HG02798 (cell line): ENCODE data around the gene PCDH15.
"Not testable (repeated sequence)": the region's sequence is repeated elsewhere in the genome, so short reads cannot be mapped to it uniquely, and the experiment has no call there.

Experiments
- ATAC-seq: cut with Tn5 transposase; IDR thresholded peaks from one replicate; pipeline ENCODE4 v1.9.1; 2021; ENCODE audit warnings: mild to moderate bottlenecking; ENCODE audit not compliant: unreplicated experiment, poor library complexity

The PCDH15 gene

DNA sequence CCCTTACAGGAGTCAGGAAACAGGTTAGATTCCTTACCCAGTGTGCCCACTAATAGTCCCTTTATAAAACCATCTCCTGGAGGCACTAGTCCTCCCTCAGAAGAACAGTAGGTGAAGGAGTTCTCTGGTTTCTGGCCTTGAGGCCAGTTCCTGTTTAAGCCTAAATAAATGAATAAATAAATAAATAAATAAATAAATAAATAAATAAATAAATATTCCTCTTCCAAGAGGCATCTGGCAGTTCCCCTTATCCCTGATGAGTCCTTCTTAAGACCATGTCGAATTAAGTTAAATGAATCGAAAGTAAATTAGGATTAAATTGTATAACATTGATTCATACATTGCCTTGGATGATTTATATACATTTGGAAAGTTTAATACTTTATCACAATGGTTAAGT is 223.3 kb downstream of the PCDH15 start:
- ATAC-seq: no peak

DNA sequence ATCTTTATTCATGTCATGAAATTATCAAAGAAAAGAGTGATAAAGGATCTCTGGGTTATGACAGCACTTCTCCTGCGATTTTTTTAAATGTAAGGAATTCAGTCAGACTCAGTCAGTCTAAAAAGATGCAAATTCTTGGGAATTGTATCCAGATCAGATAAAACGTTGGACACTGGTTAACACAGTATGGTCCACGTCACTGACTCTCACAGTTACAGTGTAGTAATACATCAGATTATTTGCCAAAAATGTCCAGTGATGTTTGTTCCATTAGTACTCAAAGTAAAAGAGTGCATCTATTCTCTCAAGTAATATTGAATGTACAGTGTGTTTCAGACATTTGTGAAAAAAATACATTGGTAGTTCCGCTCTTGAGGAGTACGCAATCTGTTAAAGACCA is 224.5 kb downstream of the PCDH15 start:
- ATAC-seq: no peak

DNA sequence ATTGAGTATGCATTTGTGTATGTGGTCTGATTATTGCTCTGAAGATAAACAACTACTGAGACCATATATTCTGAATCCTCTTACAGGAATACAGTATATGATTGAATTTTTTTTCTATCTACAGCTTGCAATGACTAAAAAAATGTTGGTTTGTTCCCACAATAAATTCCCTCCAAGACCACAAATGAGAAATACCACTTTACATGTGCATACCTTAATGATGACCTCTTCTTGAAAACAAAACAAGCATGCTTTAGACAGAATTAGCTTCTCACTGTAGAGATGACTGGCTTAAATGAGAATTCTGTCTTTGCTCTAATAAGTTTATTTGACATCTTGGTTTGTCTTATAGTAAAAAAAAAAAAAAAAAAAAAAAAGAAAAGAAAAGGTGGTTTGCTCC is 241.5 kb downstream of the PCDH15 start:
- ATAC-seq: no peak

DNA sequence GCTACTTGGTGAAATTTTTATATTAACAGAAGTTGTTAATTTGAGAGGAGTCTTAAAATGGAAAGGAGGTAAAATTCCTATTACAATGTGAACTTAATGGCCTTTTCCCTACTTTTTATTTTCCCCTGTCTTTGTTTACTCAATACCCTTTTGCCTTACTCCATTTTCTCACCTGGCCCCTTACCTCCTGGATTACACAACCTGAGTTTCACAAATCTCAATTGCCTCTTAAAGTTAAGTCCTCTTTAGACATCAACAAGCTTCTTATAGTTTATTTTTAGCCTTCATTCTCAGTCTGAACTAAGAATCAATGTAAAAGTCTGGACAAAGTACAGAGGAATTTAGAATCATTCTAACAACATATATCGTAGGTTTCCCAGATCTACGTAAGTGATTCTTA is 247.0 kb downstream of the PCDH15 start:
- ATAC-seq: no peak

DNA sequence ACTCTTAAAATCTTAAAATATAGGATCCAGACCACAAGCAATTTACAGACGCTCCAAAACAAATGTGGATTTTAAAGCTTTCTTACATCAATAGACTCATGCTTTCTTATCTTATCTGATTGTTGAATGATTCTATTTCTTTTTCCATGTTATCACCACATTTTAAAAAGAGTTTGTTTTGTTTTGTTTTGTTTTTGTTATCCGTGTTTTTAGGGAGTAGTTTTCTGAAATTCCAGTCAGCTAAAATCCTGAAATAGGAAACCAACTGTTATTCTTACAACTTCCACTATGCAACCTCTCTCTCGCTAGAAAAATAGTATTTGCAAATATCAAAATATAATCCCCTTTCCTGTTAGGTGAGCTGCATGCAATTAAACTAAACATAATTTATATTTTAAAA is 251.0 kb downstream of the PCDH15 start:
- no peak for ATAC-seq

DNA sequence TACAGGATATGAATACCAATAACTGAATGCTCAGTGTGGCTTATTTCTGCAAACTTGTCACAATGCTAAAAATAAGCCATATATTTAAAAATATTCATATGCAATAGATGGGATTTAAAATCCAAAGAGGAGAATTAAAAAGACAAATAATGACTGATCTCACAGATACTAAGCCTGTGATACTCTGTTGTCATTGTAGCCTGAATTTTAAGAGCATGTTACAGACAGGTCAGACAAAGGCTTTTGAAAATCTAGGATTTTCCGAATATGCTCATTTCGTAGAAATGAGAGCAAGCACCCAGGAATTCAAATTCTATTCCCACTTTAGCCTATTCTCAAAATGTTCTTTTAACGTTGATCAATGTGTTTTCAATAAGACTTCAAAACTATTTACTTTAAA is 269.7 kb downstream of the PCDH15 start:
- no peak for ATAC-seq

DNA sequence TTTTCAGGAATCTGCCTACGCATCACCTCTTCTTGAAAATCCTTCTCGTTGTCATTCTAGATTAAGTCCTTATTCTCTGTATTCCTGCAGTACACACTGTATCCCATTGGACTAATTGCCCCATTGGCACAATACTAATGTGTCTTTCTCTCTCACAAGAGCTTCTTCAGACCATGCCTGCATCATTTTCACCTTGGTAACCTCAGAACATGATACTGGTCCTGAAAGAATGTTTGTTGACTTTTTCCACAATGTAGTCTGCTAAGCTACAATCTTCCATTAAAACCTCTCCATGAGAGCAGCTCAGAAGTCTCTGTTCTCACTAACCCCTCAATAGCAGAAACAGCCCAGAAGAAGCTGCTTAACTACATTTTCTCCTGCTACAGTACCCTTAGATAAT is 270.7 kb downstream of the PCDH15 start:
- no peak for ATAC-seq

DNA sequence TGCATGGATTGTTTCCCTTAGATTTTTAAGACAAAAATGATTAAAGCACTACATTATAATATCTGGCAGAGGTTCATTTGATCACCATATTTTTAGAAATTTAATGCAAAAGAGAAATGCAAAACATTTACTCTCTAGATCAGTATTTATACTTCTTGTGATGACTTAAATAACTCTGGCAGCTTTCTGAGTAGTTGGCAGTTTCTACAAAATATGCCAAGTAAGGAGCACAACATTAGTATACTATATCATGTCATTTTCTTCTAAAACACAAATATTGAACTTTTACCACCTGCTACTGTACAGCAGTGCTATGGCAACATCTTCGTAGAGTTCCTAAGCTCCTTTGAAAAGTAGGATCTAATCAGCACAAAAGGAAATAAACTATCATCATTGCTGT is 275.2 kb downstream of the PCDH15 start:
- no peak for ATAC-seq

DNA sequence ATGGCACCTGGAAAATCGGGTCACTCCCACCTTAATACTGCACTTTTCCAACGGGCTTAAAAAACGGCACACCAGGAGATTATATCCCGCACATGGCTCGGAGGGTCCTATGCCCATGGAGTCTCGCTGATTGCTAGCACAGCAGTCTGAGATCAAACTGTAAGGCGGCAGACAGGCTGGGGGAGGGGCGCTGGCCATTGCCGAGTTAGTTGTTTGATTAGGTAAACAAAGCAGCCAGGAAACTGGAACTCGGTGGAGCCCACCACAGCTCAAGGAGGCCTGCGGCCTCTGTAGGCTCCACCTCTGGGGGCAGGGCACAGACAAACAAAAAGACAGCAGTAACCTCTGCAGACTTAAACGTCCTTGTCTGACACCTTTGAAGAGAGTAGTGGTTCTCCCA is 285.8 kb downstream of the PCDH15 start:
- ATAC-seq: not testable (repeated sequence)

DNA sequence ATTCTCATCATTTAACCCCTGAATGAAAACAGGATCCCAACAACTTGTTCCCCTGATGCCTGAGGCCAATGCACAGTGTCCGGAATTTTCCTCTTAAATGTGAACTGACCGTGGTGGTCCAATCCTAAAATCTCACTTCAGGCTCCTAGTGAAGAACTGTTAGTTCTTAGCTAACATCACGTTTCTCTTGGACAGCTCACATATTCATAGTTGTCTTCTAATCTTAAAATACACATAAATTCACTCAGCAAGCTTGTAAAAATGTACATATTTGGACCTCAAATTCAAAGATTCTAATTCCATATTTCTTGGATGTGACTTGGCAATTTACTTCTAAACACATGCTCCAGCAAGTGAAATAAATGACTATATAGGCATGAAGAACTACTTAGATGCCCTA is 297.2 kb downstream of the PCDH15 start:
- ATAC-seq: no peak

DNA sequence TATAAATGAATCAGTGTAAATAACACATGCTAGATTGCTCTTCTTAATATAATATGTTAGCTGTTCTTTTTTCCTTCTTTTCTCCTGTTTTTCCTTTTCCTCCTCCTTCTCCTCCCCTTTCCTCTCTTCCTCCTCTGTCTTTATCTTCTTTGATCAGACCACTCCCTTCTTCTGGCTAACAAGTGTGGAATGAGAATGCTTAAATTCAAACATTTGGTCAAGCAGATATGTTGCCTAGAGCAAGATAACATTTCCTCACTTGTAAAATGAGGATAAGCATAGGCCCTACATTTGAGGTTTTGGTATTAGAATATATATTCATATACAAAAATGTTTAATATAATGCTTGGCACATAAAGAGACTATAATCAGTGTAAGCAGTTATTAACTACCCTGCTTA is 299.1 kb downstream of the PCDH15 start:
- ATAC-seq: no peak

DNA sequence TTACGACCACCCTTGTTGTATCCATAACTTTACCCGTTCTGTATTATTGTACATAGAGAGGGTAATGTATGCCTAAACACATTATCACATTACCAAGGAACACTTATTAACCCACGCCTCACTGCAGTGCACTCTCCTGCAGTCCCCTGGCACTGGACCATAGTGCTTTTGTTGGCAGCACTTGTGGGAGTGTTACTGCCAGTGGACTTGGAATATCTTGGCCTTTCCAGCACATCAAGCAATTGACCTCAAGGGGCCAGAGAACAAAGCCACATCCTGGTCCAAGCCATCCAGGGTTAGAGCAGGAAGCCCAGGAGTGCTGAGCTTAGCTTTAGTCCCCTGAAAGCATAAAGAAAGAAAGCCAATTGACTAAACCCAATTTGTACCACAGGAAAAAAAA is 304.2 kb downstream of the PCDH15 start:
- ATAC-seq: no peak

DNA sequence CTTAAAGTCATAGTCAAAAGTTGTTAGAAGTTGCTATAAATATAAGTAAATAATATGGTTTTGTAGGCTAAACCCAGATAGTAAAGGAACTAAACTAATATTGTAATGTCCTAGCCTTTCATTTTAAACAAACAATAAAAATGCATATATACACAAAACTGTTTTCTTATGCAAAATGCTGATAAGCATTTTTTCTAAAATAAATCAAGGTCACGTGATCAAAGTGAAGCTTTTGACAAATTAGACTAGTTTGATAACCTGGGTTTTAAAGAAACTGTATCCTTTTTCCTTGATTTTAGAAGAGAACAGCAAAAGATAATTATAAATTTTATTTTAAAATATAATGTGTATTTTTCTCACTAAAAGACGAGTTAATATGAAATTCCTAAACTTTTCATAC is 313.3 kb downstream of the PCDH15 start:
- ATAC-seq: no peak

DNA sequence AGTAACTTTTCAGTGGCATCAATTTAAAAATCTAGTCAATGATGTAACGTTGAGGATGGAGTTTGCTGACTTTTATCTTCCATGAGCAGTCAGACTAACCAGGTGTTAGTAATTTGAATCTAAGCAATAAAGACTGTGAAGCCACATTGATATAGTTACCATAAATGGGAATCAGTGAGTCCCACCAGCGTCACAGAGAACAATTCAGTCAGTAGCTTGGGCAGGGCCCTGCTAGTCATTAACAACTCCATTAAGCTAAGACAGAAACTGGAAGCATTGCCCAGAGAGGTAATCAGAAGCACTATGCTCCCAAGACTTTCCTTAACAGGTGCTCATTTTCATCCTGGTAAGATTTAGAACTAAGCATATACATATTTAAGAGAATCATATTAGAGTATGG is 315.1 kb downstream of the PCDH15 start:
- ATAC-seq: no peak

DNA sequence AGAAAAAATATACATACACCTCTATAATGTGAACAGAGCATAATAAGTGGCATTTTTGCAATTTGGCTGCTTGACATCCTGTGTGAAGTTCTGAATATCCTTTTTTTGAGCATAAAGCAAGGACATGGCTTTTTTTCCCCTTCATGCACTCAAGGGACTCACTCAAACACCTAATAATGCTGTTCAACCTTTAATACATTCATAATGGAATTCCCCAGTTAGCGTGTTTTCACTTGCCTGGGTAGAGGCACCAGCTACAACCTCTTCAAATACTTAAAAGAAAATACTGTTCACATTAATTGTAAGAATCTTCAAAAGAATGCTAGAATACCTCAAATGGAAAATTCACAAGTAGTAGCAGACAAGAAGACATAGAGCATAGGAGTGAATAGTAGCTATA is 316.8 kb downstream of the PCDH15 start:
- no peak for ATAC-seq

DNA sequence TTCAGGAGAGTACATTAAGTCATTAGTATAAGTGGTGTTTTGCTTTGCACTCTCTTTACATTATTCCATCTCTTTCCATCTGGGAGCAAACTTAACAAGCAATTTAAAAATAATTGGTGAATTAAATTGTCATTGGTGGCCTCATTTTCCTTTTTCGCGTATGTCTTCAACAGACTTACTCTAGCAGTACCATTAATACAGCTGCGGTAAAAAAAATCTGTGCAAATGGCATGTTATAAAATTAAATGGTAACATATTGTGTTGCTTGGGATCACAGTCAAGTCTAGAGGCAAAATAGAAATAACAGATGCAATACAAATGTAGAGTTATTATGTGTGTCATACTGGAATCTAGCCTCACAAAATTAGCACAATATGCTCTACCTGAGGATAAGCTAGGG is 322.4 kb downstream of the PCDH15 start:
- ATAC-seq: no peak

DNA sequence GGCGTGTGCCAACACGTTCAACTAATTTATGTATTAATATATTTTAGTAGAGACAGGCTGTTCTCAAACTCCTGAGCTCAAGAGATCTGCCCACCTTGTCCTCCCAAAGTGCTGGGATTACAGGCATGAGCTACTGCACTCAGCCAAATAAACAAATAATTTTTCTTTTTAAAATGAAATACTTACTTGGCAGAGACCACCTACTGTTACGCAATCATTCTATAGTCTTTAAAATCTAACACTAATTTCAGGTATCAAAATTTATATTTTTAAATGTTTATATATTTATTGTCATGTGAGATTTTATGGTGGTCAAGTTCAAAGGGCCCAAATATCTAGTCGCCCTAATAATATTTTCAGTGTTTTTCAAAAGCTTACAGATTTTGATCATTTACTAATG is 323.3 kb downstream of the PCDH15 start:
- no peak for ATAC-seq

DNA sequence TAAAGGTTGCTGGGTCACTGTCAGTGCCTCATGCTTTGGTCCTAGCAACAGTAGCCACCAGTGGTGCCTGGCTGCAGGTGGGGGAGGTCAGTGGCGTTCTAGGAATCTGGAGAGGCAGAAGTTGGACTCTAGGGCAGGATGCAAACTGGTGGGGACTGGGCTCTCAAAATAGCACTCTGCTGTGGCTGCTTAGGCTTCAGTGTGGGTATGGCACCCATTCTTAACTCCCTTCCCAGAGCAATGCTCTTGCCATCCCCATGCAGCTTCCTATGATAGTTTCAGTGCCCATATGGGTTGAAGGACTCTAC is 330.8 kb downstream of the PCDH15 start:
- no peak for ATAC-seq

DNA sequence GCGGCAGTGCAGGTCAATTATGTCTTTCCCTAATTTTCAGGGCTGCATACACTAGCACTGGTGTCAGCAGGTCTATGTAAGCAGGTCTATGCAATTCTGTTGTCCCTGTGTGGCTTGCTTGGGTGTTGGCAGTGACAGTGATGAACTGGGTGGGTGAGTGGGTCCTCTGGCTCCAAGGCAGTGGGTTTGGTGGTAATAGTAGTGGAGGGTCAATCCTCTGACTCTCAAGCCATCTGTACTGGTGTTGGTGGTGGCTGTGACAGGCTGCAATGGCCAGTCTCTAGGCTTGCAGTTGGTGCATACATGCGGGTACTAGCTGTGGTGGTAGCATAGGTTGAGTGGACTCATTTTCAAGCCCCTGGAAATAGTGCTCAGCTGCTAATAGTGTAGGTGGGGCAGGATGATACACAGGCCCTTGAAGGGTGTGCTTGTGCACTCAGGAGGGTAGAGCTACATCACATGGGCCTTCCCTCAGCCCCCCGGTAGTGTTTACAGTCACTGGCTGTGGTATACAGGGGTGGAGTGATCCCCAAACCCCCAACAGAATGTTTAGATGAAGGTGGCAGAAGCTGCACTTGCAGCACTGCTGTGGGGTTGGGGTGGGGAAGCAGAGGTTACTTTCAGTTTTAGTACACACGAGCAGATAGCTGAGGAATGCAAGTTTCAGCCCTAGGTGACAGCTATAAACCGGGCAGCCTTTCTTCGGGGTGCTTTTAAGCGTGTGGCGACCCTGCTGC is 331.3 kb downstream of the PCDH15 start:
- ATAC-seq: no peak

DNA sequence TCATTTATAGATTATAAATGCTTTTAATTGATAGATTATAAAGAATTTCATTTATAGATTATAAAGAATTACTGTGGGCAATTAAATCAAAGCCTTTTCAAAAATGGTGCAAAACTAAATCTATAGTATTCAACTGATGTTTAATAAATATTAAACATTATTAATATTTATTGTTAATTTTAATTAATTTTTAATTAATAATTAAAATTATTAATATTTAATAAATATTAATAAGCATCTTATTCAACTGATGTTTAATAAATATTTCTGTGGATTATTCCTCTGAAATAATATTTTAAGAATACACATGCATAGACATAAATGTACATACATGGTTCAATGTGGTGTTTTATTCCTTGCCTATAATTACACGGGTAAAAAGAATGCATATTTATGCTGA is 346.8 kb downstream of the PCDH15 start:
- ATAC-seq: no peak

DNA sequence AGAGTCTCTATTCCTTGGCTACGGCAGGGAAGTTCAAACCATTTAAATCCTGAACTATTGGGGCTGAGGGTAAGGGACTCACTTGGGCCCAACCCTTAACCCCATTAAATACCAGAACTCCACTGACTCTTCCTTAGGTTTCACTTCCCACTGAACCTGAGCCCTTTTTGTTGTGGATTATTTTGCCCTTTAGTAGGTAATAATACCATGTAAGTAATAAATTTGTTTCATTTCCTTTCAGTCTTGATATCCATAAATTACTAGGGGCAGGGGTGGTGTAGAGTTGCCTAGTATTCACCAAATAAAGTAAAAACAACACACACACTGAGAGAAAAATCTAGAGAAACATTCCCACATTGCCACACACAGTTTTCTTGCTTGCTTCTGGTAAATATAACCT is 352.0 kb downstream of the PCDH15 start:
- no peak for ATAC-seq

DNA sequence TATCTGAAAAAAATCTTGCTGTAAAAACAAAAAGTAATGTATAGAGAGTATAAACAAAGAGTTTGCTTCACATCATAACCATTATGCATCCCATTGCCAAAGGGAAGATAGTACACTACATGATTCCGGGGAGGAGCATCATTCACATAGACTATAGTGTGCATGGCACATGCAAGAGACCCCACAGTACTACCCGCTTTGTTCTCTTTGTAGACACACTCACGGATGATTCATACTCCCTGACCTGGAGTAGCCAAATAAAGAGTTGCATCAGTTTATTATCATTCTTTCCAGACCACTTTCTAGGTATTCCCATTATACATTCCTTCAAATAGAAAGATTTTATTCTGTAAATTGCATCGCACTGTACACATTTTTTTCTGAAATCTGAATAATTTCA is 356.9 kb downstream of the PCDH15 start:
- ATAC-seq: no peak

DNA sequence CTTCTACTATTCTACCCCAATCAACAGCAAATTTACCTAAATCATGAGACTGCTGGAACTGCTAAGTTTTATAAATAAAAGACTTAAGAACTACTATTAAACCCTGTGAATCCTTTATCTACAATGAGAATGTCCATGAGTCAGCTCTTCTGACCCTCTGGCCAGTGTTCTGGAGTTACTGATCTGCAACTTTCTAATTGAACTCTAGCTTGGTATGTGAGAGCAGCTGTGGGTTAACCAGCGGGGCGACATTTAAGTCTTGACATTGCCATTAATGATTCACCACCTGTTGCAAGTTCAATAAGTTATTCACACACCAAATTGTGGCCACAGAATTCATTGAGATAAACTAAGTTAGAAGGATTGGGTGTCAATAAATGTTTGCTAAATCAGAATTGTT is 359.8 kb downstream of the PCDH15 start:
- no peak for ATAC-seq
